ENCODE data around the gene CIB4.

CIB4 gene

DNA sequence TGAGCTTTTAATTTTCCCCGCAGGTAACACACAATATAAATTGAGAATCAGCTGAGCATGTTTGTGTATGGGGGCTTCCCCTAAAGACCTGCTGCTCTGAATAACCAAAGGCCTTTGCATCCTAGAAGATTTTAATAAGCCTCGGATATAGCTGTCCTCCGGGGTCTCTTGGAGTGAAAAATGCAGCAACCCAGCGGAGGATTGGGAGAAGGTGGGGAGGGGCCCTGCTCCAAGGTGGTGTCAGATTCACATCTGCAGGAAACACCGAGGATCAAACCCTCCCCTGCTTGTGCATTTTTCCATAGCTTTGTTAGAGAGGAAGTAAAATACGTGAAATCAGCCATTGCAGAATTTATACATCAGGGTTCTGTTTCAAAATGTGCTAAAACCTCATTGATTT, 100.2 kb downstream of the CIB4 start:
- no peak for DNase-seq

GRCh38 chr2:26540306-26540705, 100.9 kb downstream of the CIB4 start:
- no peak for DNase-seq

DNA sequence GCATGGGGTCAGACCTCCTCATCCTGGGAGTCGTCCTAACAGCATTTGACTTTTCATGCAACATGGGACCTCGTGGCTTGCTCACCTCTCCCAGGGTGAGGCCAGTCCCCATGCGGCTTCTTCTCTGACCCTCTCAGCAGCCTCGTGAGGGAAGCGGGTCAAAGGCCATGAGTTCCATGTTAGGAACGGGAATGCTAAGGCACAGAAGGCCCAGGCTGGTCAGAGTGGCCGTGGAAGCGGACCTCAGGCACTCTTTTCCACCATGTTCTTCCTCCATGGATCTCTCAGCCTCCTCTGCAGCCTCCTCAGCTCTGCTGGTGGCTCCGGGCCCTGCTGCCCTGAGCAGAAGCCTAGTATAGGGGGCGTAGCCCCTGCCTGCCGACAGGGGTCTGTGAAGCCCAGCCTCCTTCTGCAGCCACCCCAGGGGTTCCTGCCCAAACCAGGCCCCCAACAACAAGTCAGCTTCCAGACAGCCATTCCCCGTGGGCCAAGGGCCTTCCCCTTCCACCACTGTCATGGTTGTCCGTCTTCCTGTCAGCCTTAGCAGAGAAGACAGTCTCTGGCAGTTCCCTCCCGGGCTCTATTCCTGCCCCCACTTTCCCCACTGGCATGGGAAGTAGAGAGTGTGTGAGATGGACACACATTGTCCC, 103.2 kb downstream of the CIB4 start:
- DNase-seq, result no peak

- no peak for DNase-seq
Measured at GRCh38 chr2:26537069-26537825, 103.9 kb downstream of the CIB4 start.

DNA sequence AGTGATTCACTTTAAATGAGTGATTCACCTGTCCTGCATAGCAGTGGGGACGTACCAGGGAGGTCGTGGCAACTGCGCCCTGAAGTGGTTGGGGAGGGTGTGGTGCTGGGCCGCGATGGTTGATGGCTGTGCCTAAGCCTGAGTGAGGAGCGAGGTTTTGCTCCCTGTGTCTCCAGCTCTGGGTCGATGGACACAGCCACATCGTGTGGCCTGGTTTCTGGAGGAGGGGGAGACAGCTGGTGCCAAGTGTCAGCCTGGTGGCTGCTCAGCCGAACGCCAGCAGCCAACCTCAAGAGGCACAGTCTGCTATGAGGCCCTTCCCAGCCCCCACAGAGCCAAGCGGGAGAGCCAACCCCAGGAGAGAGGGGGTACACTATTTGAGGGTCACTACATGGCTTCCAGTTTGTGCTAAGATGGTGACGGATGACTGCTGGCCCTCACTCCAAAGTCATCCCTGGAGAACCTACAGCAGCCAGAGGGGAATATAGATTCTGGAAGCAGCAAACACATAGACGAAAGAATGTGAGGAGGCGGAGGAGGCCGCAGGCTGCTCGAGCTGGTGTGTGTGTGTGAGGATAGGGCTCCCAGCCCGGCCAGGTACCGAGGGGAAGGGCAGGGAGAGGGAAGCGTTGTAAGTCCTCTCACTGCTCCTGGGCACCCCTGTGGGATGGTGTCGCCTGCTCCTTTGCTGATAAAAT, 104.6 kb downstream of the CIB4 start:
- no peak for DNase-seq

GRCh38 chr2:26535663-26536275, 105.4 kb downstream of the CIB4 start:
- DNase-seq, result no peak

- DNase-seq, result no peak
Measured at GRCh38 chr2:26534865-26535662, 106.1 kb downstream of the CIB4 start.

- DNase-seq, result no peak
Measured at GRCh38 chr2:26534098-26534864, 106.9 kb downstream of the CIB4 start.

DNA sequence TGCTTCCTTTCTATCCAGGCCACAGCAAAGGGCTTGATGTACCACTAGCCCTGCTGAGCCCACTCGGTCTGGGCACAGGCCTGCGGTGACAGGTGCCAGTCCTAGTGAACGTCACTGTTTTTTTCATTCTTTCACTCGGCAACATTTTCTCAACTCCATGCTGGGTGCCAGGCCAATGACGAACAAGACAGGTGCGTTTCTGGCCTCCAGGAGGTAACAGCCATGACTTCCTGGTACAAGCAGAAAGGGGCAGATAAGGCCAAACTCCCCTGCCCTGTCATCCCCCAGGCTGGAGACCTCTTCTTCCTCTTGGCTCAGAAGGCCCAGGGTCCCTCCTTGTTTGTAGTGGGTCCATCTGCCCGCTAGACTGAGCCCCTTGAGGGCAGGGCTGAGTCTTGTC, 107.5 kb downstream of the CIB4 start:
- DNase-seq, result no peak

DNA sequence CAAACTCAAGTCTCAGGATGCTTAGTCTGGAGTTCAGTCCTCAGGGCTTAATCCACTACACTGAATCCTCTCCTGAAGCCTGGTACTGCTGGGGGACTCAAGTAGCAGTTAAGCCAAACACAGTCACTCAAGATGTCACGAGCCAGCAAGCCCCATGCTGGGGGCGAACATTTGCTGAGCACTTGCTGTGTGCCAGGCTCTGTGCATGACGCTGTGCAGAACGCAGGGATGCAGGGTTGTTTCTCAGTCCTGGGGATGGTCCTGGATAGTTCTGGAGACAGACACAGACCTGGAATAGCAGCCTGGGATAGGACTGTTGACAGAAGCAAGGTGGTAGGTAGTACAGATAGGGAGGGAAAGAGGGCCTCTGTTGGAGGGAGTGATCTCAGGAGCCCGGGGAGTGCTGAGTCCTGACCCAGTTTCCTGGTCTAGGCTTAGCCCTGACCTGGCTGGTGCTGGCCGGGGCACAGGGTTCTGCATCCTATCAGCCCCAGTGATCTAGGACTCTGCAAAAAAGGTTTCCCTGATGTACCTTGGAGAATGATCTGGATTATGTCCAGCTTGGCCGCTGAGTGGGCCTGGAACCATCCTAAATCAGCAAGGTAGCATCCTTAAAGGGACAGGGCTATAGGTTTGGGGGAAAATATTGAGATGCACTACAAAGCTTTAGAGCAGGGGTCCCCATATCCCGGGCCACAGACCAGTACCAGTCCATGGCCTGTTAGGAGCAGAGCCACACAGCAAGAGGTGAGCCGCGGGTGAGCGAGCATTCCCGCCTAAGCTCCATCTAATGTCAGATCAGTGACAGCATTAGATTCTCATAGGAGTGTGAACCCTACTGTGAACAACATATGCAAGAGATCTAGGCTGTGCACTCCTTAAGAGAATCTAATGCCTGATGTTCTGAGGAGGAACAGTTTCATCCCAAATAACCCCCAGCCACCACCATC, 108.6 kb downstream of the CIB4 start:
- no peak for DNase-seq

Measured in SIG-M5 (cell line).